ENCODE results near the gene ERICH6B.

ERICH6B gene

DNA sequence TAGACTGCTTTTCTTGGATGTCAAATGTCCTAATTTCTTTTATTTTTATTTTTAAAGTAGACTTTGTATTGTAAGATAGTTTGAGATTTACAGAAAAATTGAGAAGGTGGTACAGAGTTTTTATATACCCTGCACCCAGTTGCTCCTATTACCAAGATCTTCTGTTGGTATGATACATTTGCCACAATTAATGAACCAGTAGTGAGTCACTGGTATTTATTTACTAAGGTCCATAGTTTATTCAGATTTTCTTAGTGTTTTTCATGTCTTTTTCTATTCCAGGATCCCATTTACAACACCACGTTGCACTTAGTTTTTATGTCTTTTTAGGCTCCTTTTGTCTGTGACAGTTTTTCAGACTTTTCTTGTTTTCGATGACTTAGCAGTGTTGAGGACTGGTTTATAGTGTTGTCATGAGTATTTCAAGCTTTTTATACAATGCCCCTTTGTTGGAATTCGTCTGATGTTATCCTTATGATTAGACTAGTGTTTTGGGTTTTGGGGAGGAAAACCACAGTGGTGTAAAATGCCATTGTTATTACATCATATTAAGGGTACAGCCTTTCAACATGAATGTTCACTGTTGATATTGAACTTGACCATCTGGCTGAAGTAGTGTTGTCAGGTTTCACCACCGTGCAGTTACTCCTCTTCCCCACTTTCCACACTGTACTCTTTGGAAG lies 114.9 kb downstream of the ERICH6B start:
- DNase-seq (ENCODE audit: low spot score): no peak

DNA sequence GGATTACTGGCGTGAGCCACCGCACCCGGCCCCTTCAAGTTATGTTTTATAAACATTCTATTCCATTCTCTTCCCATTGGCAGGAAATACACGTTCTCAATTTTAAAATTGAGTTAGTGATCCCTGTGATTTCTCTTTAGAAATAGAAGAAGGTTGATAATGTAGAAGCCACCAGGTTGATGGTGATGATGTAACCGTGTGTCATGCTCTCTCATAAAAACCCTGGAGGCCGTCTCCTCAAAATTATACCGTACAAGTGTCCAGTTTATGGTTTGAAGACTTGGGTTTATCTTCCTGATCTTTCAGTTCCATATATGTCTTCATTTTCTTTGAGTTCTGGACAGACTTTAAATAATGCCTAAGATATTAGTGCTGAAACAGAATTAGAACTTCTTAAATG lies 118.6 kb downstream of the ERICH6B start:
- no peak for DNase-seq (ENCODE audit: low spot score)

DNA sequence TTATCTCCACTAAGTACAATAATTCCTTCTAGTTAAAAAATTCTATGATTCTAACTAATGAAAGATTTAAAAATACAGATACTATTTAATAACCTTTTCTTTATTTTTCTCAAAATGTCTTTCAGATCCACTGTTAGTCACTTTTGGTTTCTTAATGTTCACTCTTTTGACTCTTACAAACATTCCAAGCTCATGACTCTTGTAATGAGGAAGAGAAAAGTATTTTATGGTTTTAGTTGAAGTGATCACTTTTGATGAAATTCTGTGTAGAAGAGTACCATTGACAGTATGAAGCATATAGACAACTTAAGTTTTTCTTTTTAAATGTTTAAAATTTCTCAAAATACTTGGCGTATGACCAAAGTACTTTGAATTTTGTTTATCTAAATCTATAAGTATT lies 123.0 kb downstream of the ERICH6B start:
- DNase-seq (ENCODE audit: low spot score): no peak
